MCF 10A (cell line): ENCODE data around the gene L3MBTL2. TPM values are rescaled to one million over a fixed set of nuclear protein-coding genes. Genes with fewer than 3 reads are reported as not detected.

Experiments used
- BruUV-seq: library from RNA; stranded (reverse); fragments of 400-500 nt; replicated peaks from 2 replicates; lab custom pipeline; 2021; lab: Mats Ljungman, UMichigan
- CTCF ChIA-PET: fragments of 300-600 bp; sonication (Branson Sonifier 250); formaldehyde crosslinking; extraction: SDS; loops from one replicate; lab custom pipeline; 2021; ENCODE audit warnings: antibody characterized with exemption, inconsistent platforms; lab: Yijun Ruan, JAX
- POLR2A ChIA-PET: fragments of 300-600, 350-650 bp; sonication (Branson Sonifier 250); formaldehyde crosslinking; extraction: SDS; loops from one replicate; lab custom pipeline; 2020; ENCODE audit warnings: antibody characterized with exemption, inconsistent platforms; lab: Yijun Ruan, JAX
- DNase-seq: peaks from one replicate; pipeline ENCODE4 v3.0.0-alpha.2; 2018; ENCODE audit not compliant: unreplicated experiment
- H3K27ac Mint-ChIP-seq: one replicate; pipeline ENCODE4 v1.8.0; 2022; ENCODE audit warnings: mild to moderate bottlenecking, low read depth, mixed read lengths; ENCODE audit not compliant: unreplicated experiment
- H3K27me3 Mint-ChIP-seq: one replicate; pipeline ENCODE4 v1.8.0; 2022; ENCODE audit warnings: mixed read lengths; ENCODE audit not compliant: insufficient read depth, unreplicated experiment
- H3K36me3 Mint-ChIP-seq: one replicate; pipeline ENCODE4 v1.8.0; 2022; ENCODE audit warnings: mild to moderate bottlenecking, moderate library complexity, mixed read lengths; ENCODE audit not compliant: insufficient read depth, unreplicated experiment
- H3K4me1 Mint-ChIP-seq: one replicate; pipeline ENCODE4 v1.8.0; 2022; ENCODE audit warnings: mixed read lengths; ENCODE audit not compliant: insufficient read depth, unreplicated experiment
- H3K4me3 Mint-ChIP-seq: one replicate; pipeline ENCODE4 v1.8.0; 2022; ENCODE audit warnings: mild to moderate bottlenecking, moderate library complexity, mixed read lengths; ENCODE audit not compliant: unreplicated experiment
- H3K9me3 Mint-ChIP-seq: one replicate; pipeline ENCODE4 v1.8.0; 2022; ENCODE audit warnings: mixed read lengths; ENCODE audit not compliant: unreplicated experiment
- intact Hi-C: fragments of 100-400 bp; cut with micrococcal nuclease; formaldehyde crosslinking; loops from 2 replicates; pipeline ENCODE4 v1.14.1; 2022
- total RNA-seq: library from RNA; stranded (reverse); gene quantifications from 2 replicates; pipeline ENCODE4 v1.2.3, GENCODE V29; 2022
- TF ChIP-seq, protein P1 (sequence below): fragments of 200-600 bp; IDR thresholded peaks from one replicate; pipeline ENCODE4 v1.8.0; 2022; ENCODE audit warnings: antibody characterized with exemption, mild to moderate bottlenecking; ENCODE audit not compliant: unreplicated experiment

L3MBTL2 gene
- total RNA-seq, 1 experiment from 2014 or later, result 28.7 TPM

GRCh38 chr22:41240377-41241132, 35.4 kb downstream of the L3MBTL2 start, which contains the start of gene CHADL:
Gene CHADL (minus strand): TSS chr22:41240931. CDS start chr22:41240881, 50 bp downstream.
- Mint-ChIP-seq H3K27me3 (no peaks in the 10 kb centered on the region), H3K27ac (no peak within 1 kb of the TSS), H3K36me3 (no peaks in the 10 kb centered on the region), H3K4me3 (no peak within 1 kb of the TSS), H3K9me3 (no peaks in the 10 kb centered on the region), H3K4me1 (no peaks in the 10 kb centered on the region)
- TF ChIP-seq, protein P1, sequence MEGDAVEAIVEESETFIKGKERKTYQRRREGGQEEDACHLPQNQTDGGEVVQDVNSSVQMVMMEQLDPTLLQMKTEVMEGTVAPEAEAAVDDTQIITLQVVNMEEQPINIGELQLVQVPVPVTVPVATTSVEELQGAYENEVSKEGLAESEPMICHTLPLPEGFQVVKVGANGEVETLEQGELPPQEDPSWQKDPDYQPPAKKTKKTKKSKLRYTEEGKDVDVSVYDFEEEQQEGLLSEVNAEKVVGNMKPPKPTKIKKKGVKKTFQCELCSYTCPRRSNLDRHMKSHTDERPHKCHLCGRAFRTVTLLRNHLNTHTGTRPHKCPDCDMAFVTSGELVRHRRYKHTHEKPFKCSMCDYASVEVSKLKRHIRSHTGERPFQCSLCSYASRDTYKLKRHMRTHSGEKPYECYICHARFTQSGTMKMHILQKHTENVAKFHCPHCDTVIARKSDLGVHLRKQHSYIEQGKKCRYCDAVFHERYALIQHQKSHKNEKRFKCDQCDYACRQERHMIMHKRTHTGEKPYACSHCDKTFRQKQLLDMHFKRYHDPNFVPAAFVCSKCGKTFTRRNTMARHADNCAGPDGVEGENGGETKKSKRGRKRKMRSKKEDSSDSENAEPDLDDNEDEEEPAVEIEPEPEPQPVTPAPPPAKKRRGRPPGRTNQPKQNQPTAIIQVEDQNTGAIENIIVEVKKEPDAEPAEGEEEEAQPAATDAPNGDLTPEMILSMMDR, result no peak
- ChIA-PET POLR2A (interaction anchor here (1.0 to 1.4 kb wide), 2 partner anchors 8 to 10 kb away, joined by 3 read pairs; no protein-coding TSS in a partner anchor), CTCF (interaction anchor here (1.0 kb wide), 1 partner anchor 289 kb away, joined by 3 read pairs; no protein-coding TSS in a partner anchor)
- BruUV-seq, result no TSS peak
- intact Hi-C loops, result no loop called here
- no peak for DNase-seq

GRCh38 chr22:41241133-41241676, 36.1 kb downstream of the L3MBTL2 start:
- POLR2A ChIA-PET, result interaction anchor here (1.0 kb wide), 1 partner anchor 9 kb away, joined by 3 read pairs; no protein-coding TSS in a partner anchor
- DNase-seq, result no peak
- H3K4me1 Mint-ChIP-seq, result no peaks in the 10 kb centered on the region
- H3K27ac Mint-ChIP-seq, result no peak overlapping the region
- H3K36me3 Mint-ChIP-seq, result peaks cover under 1% of the 10 kb centered on the region
- no peaks in the 10 kb centered on the region for H3K9me3 Mint-ChIP-seq
- H3K4me3 Mint-ChIP-seq, result no peak overlapping the region
- CTCF ChIA-PET, result interaction anchor here (0.6 to 1.0 kb wide), 2 partner anchors 290 to 987 kb away, joined by 3 read pairs; no protein-coding TSS in a partner anchor
- intact Hi-C loops, result no loop called here
- BruUV-seq, result no TSS peak
- TF ChIP-seq, protein P1, result no peak
- no peaks in the 10 kb centered on the region for H3K27me3 Mint-ChIP-seq

DNA sequence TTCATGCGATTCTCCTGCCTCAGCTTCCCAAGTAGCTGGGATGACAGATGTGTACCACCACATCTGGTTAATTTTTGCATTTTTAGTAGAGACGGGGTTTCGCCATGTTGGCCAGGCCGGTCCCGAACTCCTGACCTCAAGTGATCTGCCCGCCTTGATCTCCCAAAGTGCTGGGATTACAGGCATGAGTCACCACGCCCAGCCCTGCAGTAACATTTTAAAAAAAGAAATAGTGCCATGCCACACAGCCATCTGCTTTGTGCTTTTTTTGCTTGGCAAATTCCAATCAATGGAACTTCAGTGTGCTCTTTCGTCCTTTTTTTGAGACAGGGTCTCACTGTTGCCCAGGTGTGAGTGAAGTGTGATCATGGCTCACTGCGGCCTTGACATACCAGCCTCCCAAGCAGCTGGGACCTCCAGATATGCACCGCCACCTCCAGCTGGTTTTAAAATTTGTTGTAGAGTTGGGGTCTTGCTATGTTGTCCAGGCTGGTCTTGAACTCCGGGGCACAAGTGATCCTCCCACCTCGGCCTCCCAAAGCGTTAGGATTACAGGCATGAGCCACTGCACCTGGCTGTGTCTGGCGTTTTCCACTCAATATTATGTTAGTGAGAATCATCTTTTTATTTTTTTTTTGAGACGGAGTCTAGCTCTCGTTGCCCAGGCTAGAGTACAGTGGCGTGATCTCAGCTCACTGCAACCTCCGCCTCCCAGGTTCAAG, 37.4 kb downstream of the L3MBTL2 start:
- H3K27me3 Mint-ChIP-seq, result no peaks in the 10 kb centered on the region
- H3K9me3 Mint-ChIP-seq, result no peaks in the 10 kb centered on the region
- no peak overlapping the region for H3K4me3 Mint-ChIP-seq
- BruUV-seq, result no TSS peak
- no peak overlapping the region for H3K27ac Mint-ChIP-seq
- intact Hi-C loops, result no loop called here
- DNase-seq, result no peak
- ChIA-PET CTCF (interaction anchor here (0.7 to 1.7 kb wide), 3 partner anchors 14 to 162 kb away, joined by 3 to 6 read pairs (median 3); no protein-coding TSS in a partner anchor), POLR2A (interaction anchor here (1.0 to 1.3 kb wide), 3 partner anchors 10 to 44 kb away, joined by 3 read pairs; no protein-coding TSS in a partner anchor)
- H3K36me3 Mint-ChIP-seq, result peaks cover 14% of the 10 kb centered on the region
- TF ChIP-seq, protein P1, result no peak
- no peaks in the 10 kb centered on the region for H3K4me1 Mint-ChIP-seq
